GM18505 (cell line): ENCODE data around the gene CENPC.
"Not testable (repeated sequence)": the region's sequence is repeated elsewhere in the genome, so short reads cannot be mapped to it uniquely, and the experiment has no call there.

Experiments
- ATAC-seq: cut with Tn5 transposase; IDR thresholded peaks from one replicate; pipeline ENCODE4 v1.9.1; 2021; ENCODE audit not compliant: unreplicated experiment
- POLR2A ChIP-seq: IDR thresholded peaks from 4 replicates; pipeline ENCODE4 v1.6.1; 2011; ENCODE audit warnings: borderline replicate concordance; ENCODE audit not compliant: insufficient read depth, insufficient read length; ENCODE audit errors: extremely low read depth

The CENPC gene

DNA sequence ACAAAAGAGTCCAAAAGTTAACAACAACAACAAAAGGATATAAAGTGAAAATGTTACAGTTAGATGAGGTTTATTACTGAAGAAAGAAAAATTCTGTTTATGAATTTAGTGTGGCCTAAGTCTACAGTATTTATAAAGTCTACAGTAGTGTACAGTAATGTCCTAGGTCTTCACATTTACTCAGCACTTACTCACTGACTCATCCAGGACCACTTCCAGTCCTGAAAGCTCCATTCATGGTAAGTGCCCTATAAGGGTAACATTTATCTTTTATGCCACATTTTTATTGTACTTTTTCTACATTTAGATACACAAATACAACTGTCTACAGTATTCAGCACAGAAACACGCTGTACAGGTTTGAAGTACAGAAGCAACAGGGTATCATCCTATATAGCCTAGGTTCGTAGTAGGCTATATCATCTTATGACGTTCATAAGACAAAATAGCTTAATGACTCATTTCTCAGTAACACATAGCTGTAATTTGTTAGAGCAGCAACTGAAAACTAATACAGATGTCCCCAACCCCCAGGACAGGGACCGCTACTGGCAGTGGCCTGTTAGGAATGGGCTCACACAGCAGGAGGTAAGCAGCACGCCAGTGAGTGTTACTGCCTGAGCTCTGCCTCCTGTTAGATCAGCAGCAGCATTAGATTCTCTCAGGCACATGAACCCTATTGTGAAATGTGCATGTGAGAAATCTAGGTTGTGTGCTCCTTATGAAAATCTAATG is 61.3 kb downstream of the CENPC start:
- ATAC-seq: no peak
- TF ChIP-seq POLR2A: no peak

DNA sequence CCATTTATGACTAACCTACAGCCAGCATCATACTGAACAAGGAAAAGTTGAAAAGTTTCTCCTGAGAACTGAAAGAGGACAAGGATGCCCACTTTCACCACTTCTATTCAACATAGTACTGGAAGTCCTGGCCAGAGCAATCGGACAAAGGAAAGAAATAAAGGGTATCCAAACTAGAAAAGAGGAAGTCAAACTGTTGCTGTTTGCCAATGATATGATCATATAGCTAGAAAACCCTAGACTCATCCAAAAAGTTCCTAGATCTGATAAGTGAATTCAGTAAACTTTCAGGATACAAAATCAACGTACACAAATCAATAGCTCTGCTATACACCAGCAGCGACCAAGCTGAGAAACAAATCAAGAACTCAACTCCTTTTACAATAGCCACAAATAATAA is 64.5 kb downstream of the CENPC start:
- no peak for ATAC-seq
- no peak for TF ChIP-seq POLR2A

- no peak for ATAC-seq
- no peak for TF ChIP-seq POLR2A
These were observed 70.1 kb downstream of the CENPC start for GRCh38 chr4:67475155-67475554.

GRCh38 chr4:67470871-67471270 is 74.4 kb downstream of the CENPC start:
- no peak for TF ChIP-seq POLR2A
- no peak for ATAC-seq

GRCh38 chr4:67468830-67469229 is 76.5 kb downstream of the CENPC start:
- TF ChIP-seq POLR2A: no peak
- ATAC-seq: no peak

DNA sequence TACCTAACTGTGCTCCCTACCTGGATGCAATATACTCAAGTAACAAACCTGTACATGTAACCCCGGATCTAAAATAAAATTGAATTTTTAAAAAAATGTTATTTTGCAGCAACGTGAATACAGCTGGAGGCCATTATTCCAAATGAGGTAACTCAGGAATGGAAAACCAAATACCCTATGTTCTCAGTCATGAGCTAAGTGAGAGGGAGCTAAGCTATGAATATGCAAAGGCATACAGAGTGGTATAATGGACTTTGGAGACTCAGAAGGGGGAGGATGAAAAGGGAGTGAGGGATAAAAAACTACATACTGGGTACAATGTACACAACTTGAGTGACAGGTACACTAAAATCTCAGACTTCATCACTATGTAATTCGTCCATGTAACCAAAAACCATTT is 78.6 kb downstream of the CENPC start:
- ATAC-seq: no peak
- no peak for TF ChIP-seq POLR2A

- TF ChIP-seq POLR2A: no peak
- no peak for ATAC-seq
These were observed 79.6 kb downstream of the CENPC start for GRCh38 chr4:67465763-67466052.

DNA sequence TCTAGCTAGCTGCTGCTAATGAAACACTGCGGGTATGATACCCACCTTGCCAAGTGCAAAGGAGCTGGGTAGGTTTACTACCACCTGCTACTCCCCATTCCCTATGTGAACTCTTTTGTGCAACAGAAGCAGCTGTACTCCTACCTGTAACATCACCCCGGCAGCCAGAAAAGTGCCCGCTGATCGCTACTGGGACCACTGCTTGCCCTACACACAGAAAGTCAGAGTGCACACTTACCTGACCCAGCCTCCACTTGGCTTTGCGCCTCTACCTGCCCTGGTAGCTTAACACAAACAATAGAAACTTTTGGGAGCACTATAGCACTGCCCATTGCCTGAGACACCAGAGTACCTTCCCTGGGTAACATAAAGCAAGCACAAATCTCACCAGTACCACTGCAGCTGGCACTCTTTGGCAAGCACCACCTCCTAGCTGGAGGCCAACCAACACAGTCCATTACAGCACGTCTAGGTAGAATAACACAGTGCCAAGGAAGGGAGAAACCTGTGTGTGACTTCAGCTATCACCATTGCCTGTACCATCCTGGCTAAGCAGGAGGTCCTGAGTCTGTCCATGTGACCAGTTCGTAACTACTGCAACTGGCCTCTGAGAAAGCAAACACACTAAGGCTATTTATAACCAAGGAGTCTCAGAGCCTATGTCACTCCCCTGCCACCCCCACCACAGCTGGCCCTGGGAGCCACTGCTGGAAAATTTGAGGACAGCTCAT is 80.1 kb downstream of the CENPC start:
- no peak for TF ChIP-seq POLR2A
- no peak for ATAC-seq

GRCh38 chr4:67460574-67460973 is 84.7 kb downstream of the CENPC start:
- no peak for ATAC-seq
- TF ChIP-seq POLR2A: no peak

GRCh38 chr4:67459164-67459563 is 86.1 kb downstream of the CENPC start:
- no peak for TF ChIP-seq POLR2A
- no peak for ATAC-seq

DNA sequence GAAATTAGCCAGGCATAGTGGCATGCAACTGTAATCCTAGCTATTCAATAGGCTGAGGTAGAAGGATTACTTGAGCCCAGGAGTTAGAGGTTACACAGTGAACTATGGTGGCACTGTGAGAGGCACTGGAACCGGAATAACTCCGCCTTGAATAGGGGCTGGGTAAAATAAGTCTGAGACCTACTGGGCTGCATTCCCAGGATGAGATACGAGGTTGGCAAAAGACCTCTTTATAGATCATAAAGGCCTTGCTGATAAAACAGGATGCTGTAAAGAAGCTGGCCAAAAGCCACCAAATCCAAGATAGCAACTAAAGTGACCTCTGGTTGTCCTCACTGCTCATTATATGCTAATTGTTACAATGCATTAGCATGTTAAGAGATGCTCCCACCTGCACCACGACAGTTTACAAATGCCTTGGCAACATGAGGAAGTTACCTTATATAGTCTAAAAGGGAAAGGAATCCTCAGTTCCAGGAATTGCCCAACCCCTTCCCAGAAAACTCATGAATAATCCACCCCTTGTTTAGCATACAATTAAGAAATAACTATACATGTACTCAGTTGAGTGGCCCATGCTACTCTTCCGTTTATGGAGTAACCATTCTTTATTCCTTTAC is 88.6 kb downstream of the CENPC start:
- TF ChIP-seq POLR2A: no peak
- ATAC-seq: no peak

GRCh38 chr4:67452846-67453205 is 92.5 kb downstream of the CENPC start:
- not testable (repeated sequence) for ATAC-seq

- no peak for ATAC-seq
These were observed 93.0 kb downstream of the CENPC start for GRCh38 chr4:67452100-67452845.

DNA sequence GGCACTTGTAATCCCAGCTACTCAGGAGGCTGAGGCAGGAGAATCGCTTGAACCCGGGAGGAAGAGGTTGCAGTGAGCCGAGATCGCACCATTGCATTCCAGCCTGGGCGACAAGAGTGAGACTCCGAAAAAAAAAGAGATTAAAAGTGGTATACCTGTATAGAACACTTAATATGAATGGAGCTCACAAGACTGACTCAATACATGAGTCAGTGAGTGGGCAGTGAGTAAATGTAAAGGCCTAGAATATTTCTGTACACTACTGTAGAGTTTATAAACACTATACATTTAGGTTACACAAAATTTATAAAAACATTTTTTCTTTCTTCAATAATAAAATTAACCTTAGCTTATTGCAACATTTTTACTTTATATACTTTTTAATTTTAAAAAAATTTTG is 93.8 kb downstream of the CENPC start:
- ATAC-seq: no peak
- TF ChIP-seq POLR2A: no peak

More at GRCh38 chr4:67452100-67452845, 93.0 kb downstream of the CENPC start:
- no peak for TF ChIP-seq POLR2A
